Breast epithelium (tissue), 3 donors: ENCODE results near the gene TRIOBP.

Experiments used
- CTCF ChIP-seq, 3 donors: fragments of 450-650 bp; IDR thresholded peaks; one replicate each; pipeline ENCODE4 v1.5.1; 2016 to 2017; ENCODE audit warnings: antibody characterized with exemption in 3 of 3, mild to moderate bottlenecking in 3 of 3, moderate library complexity in 3 of 3
- POLR2A ChIP-seq: fragments of 450-650 bp; IDR thresholded peaks from one replicate; pipeline ENCODE4 v1.6.1; 2016; ENCODE audit warnings: antibody characterized with exemption, mild to moderate bottlenecking, moderate library complexity
- POLR2AphosphoS5 ChIP-seq, 3 donors: sonication (generic); formaldehyde crosslinking; IDR thresholded peaks; one replicate each; pipeline ENCODE4 v1.6.1; 2017; ENCODE audit warnings: antibody characterized with exemption in 3 of 3

- no peak for TF ChIP-seq POLR2A
- no peak for TF ChIP-seq CTCF (IDR thresholded peaks at IDR 0.05)
- TF ChIP-seq POLR2AphosphoS5 (IDR thresholded peaks at IDR 0.05): no peak
Measured at GRCh38 chr22:37803195-37803638, 106.4 kb downstream of the TRIOBP start.
